H7 (cell line): ENCODE data around the gene TRIM64. TPM values are rescaled to one million over a fixed set of nuclear protein-coding genes. Genes with fewer than 3 reads are reported as not detected.
"Not testable (repeated sequence)": the region's sequence is repeated elsewhere in the genome, so short reads cannot be mapped to it uniquely, and the experiment has no call there.

ENCODE experiments used
- DNase-seq: peaks from one replicate; pipeline ENCODE4 v3.0.0; 2012
- H3K27me3 ChIP-seq: 2 replicates; pipeline ENCODE4 v1.6.0; 2011; ENCODE audit warnings: mild to moderate bottlenecking, low read length; ENCODE audit not compliant: control insufficient read depth, insufficient read depth
- H3K36me3 ChIP-seq: replicated peaks from 2 replicates; pipeline ENCODE4 v1.5.1; 2011; ENCODE audit warnings: low read length; ENCODE audit not compliant: control insufficient read depth, insufficient read depth
- H3K4me3 ChIP-seq: 2 replicates; pipeline ENCODE4 v1.5.1; 2011; ENCODE audit warnings: low read depth, mild to moderate bottlenecking, control low read depth, low read length, moderate library complexity; ENCODE audit not compliant: insufficient read depth
- total RNA-seq: library from RNA; depleted of rRNA; stranded (reverse); fragments of >200 nt; shearing (Covaris generic); gene quantifications from 2 replicates; pipeline ENCODE4 v1.2.3, GENCODE V29; 2014; rRNA removed

Gene TRIM64
- not detected in 2 replicates for total RNA-seq

- H3K4me3 ChIP-seq, H3K27me3 ChIP-seq, DNase-seq, H3K36me3 ChIP-seq: not testable (repeated sequence)
Measured at GRCh38 chr11:89965737-89966136, at the start of gene TRIM64. TRIM64 (plus strand) TSS chr11:89966037; CDS start chr11:89968504, 2,467 bp downstream.

- Histone ChIP-seq H3K4me3 (no peak within 1 kb of the TSS), H3K36me3 (no peaks in the 10 kb centered on the region), H3K27me3 (no peaks in the 10 kb centered on the region)
- no peak for DNase-seq
Measured at GRCh38 chr11:89922195-89922660, 43.6 kb upstream of the TRIM64 start, which contains the start of gene TRIM49D1. TRIM49D1 (minus strand) TSS chr11:89922245; CDS start chr11:89917710, 4,535 bp downstream.

- not testable (repeated sequence) for H3K4me3 ChIP-seq, H3K36me3 ChIP-seq, DNase-seq, H3K27me3 ChIP-seq
Measured at GRCh38 chr11:89923764-89924163, 42.1 kb upstream of the TRIM64 start, which contains the start of gene TRIM49D2. TRIM49D2 (plus strand) TSS chr11:89924064; CDS start chr11:89926762, 2,698 bp downstream.

GRCh38 chr11:89960833-89961232 is 5.0 kb upstream of the TRIM64 start:
- H3K4me3 ChIP-seq, H3K36me3 ChIP-seq, DNase-seq, H3K27me3 ChIP-seq: not testable (repeated sequence)

Other genes starting within 250 kb of the TRIM64 start
- gene TRIM49, start 157.5 kb upstream of the TRIM64 start, total RNA-seq: not detected in 2 replicates
- gene TRIM64B, start 87.5 kb upstream of the TRIM64 start, total RNA-seq: not detected in 2 replicates
- not detected in 2 replicates for gene TRIM49D1, start 43.8 kb upstream of the TRIM64 start, total RNA-seq
- gene TRIM49D2, start 42.0 kb upstream of the TRIM64 start, total RNA-seq: not detected in 2 replicates
- not detected in 2 replicates for gene TRIM49C, start 65.1 kb downstream of the TRIM64 start, total RNA-seq
- gene UBTFL1, start 119.9 kb downstream of the TRIM64 start, total RNA-seq: not detected in 2 replicates
- gene NAALAD2, start 168.6 kb downstream of the TRIM64 start, total RNA-seq: 4.0 and 6.7 TPM in 2 replicates